ENCODE data around the gene COBLL1.

Gene COBLL1

DNA sequence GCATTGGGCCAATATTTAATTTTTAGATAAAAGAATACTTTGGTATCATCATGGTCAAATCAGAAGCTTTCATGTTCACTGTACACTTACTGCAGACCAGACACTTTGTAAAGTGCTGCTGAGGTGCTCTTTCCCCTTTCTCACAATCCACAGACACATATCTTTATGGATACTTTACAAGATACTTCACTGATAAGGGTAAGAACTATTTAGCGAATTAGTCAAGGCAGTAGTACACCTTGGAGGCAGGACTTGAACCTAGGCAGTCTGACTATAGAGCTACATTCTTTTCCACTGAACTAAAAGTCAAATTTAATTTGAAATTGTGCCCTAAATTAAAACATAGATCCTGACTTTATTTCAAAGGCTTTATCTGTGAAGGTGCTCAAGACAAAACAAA, 60.2 kb downstream of the COBLL1 start:
- Histone ChIP-seq H3K4me3 (ENCODE audit: low read depth, low read length) (no peak overlapping the region), H3K27me3 (no peaks in the 10 kb centered on the region), H3K9me3 (no peaks in the 10 kb centered on the region), H3K4me1 (no peaks in the 10 kb centered on the region), H3K36me3 (no peaks in the 10 kb centered on the region)
- no peak for DNase-seq
- TF ChIP-seq, protein P1, sequence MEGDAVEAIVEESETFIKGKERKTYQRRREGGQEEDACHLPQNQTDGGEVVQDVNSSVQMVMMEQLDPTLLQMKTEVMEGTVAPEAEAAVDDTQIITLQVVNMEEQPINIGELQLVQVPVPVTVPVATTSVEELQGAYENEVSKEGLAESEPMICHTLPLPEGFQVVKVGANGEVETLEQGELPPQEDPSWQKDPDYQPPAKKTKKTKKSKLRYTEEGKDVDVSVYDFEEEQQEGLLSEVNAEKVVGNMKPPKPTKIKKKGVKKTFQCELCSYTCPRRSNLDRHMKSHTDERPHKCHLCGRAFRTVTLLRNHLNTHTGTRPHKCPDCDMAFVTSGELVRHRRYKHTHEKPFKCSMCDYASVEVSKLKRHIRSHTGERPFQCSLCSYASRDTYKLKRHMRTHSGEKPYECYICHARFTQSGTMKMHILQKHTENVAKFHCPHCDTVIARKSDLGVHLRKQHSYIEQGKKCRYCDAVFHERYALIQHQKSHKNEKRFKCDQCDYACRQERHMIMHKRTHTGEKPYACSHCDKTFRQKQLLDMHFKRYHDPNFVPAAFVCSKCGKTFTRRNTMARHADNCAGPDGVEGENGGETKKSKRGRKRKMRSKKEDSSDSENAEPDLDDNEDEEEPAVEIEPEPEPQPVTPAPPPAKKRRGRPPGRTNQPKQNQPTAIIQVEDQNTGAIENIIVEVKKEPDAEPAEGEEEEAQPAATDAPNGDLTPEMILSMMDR (IDR thresholded peaks at IDR 0.05; ENCODE audit: low read depth, low read length) = no peak

DNA sequence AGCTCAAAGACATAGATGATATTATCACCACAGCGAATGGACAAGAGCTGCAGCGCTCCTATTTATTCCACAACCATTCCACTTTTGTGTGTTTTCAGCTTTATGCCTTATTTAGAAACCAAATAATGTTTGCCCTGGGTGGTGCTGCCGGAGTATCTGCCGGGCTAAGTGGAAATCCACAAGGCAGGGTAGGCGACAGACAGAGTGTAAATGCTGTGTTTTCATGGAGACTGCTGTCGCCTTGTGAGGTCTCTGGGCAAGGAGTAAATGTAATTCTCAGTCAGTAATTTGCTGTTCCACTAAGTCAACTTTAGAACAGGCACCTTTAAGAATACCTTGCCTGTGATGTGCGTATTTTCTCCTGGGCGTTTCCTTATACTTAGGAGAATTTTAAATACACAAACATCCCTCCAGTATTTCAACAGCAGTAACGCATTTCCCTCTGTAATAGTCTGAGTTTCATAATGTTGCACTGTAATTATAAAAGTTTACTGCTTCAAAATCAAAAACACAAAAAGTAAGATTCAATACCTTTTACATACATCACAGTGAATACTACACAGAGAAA, 60.9 kb downstream of the COBLL1 start:
- no peak for DNase-seq
- Histone ChIP-seq H3K9me3 (no peaks in the 10 kb centered on the region), H3K4me3 (ENCODE audit: low read depth, low read length) (no peak overlapping the region), H3K36me3 (no peaks in the 10 kb centered on the region), H3K4me1 (no peaks in the 10 kb centered on the region), H3K27me3 (no peaks in the 10 kb centered on the region)
- TF ChIP-seq, protein P1 (IDR thresholded peaks at IDR 0.05; ENCODE audit: low read depth, low read length) = no peak

DNA sequence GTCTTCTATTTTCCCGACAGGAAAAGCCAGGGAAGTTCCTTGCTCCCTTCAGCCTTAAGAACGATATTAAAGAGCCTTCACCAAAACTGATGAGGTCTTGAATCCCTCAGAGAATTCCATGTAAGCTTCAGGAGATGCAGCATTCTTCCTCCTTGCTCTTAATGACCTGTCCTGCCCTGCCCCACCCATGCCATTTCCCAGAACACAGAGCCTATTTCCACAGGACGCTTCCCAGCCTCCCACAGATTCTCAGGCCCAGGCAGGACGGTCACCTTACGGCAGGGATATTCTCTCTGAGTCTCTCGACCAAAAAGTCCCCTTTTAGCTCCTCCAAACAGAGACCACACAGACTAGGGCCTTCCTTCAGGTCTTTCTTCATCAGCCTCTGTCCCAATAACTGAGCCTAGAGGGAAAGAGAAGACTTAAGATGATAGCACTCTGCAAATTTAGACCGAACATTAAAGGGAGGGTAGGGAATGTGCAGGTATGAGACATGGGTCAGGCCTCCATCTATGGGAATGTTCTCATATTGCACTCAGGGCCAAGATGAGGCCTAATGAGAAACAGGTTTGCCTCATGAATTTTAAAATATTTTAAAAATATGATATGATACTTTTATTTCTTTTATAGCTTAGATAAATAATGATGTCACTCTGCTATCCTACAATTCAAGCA, 62.1 kb downstream of the COBLL1 start:
- Histone ChIP-seq H3K27me3 (no peaks in the 10 kb centered on the region), H3K9me3 (no peaks in the 10 kb centered on the region), H3K4me1 (no peaks in the 10 kb centered on the region), H3K4me3 (ENCODE audit: low read depth, low read length) (no peak overlapping the region), H3K36me3 (no peaks in the 10 kb centered on the region)
- TF ChIP-seq, protein P1 (IDR thresholded peaks at IDR 0.05; ENCODE audit: low read depth, low read length) = no peak
- DNase-seq = no peak

DNA sequence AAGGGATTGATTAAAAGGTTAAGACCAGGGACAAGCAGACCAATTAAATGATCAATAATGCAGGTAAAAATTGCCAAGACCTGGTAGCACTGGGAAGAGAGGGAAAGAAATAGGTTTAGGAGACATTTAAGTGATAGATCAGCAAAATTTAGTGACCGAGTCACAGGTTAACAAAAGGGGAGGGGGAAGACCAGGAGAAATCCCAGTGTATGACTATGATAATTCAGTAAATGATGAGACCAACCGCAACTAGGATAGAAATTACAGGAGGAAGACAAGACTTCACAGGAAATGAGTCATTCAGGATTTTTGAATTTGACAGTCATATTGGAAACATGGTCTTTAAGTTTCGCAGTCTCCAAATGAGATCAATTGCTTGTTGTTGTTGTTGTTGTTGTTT, 62.9 kb downstream of the COBLL1 start:
- Histone ChIP-seq H3K27me3 (no peaks in the 10 kb centered on the region), H3K36me3 (no peaks in the 10 kb centered on the region), H3K4me1 (no peaks in the 10 kb centered on the region), H3K4me3 (ENCODE audit: low read depth, low read length) (no peak overlapping the region), H3K9me3 (no peaks in the 10 kb centered on the region)
- DNase-seq = no peak
- TF ChIP-seq, protein P1 (IDR thresholded peaks at IDR 0.05; ENCODE audit: low read depth, low read length) = no peak

DNA sequence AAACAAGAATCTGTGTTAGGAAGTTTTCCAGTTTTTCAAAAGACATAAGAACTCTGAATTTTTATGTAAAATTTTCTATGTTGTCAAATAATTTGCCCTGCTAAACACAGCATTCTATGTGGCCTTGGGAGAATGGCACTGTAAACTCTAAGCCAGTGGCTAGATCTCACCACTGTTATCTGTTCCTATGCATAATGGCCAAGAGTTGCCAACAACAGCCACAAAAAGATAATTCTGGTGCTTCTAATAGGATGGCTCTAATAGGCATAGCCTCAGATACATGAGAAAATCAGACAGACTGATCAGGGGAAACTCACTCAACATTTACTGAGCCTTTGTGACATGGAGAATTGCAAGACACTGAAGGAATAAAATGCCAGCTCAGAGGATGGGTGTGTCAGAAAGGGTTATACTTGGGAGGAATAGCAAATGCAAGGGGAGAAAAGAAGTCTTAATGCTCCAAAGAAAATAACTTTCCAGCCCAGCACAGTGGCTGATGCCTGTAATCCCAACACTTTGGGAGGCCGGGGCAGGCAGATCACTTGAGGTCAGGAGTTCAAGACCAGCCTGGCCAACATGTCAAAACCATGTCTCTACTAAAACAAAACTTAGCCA, 63.7 kb downstream of the COBLL1 start:
- H3K27me3 ChIP-seq = no peaks in the 10 kb centered on the region
- H3K9me3 ChIP-seq = no peaks in the 10 kb centered on the region
- DNase-seq = no peak
- H3K4me1 ChIP-seq = no peaks in the 10 kb centered on the region
- TF ChIP-seq, protein P1 (IDR thresholded peaks at IDR 0.05; ENCODE audit: low read depth, low read length) = no peak
- no peaks in the 10 kb centered on the region for H3K36me3 ChIP-seq
- no peak overlapping the region for H3K4me3 ChIP-seq (ENCODE audit: low read depth, low read length)

DNA sequence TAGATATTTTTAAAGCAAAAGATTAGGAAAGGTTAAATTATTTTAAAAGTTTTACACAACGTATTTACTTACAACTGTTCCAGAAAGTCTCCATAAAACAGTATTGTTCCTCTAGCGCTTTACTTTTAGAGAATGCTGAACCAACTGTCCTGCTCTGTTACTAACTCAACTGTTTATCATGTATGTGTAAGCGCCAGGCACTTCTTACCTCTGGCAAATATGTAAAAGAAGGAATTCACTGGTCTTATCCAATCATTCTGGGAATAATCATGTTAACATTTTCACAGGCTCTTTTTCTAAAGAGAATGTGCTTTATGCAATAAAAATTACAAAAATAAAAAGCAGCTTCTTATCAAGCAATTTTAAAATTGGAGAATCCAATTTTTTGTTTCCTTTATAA, 68.0 kb downstream of the COBLL1 start:
- Histone ChIP-seq H3K4me1 (no peaks in the 10 kb centered on the region), H3K36me3 (no peaks in the 10 kb centered on the region), H3K27me3 (no peaks in the 10 kb centered on the region), H3K9me3 (no peaks in the 10 kb centered on the region), H3K4me3 (ENCODE audit: low read depth, low read length) (no peak overlapping the region)
- TF ChIP-seq, protein P1 (IDR thresholded peaks at IDR 0.05; ENCODE audit: low read depth, low read length) = no peak
- DNase-seq = no peak
